Measurements from ENCODE around the gene RPS3. TPM values are rescaled to one million over a fixed set of nuclear protein-coding genes. Genes with fewer than 3 reads are reported as not detected.

The RPS3 gene
- total and polyA plus RNA-seq, 2 of the 13 experiments (the other 11 are each of a cell fraction or from before 2014, with no cell fraction given) = 2,143 to 3,616 TPM

GRCh38 chr11:75351791-75352587, 47.3 kb upstream of the RPS3 start (continued):
- no peak for TF ChIP-seq PTBP1 (IDR thresholded peaks at IDR 0.05; ENCODE audit: low read depth, low read length, poor library complexity, severe bottlenecking)
- peak; percentile 91; the same call in 1 of the 2 replicates for TF ChIP-seq ZNF292 (CRISPR knock-in tag; IDR thresholded peaks at IDR 0.05; ENCODE audit: borderline replicate concordance, low read depth)
- TF ChIP-seq ARID2 (CRISPR knock-in tag; IDR thresholded peaks at IDR 0.05; ENCODE audit: borderline replicate concordance) = 0 out of 2 replicates have a peak, but pooled peaks have one; percentile 13
- TF ChIP-seq ZNF703 (CRISPR knock-in tag; IDR thresholded peaks at IDR 0.05; ENCODE audit: borderline replicate concordance) = no peak
- no peak for TF ChIP-seq ZNF709 (CRISPR knock-in tag; IDR thresholded peaks at IDR 0.05)
- TF ChIP-seq MBD4 (IDR thresholded peaks at IDR 0.05; ENCODE audit: borderline replicate concordance, low read length) = no peak
- no peak for TF ChIP-seq ZSCAN12 (CRISPR knock-in tag; IDR thresholded peaks at IDR 0.05)
- TF ChIP-seq SP5 (CRISPR knock-in tag; IDR thresholded peaks at IDR 0.05; ENCODE audit: borderline replicate concordance, low read depth) = peak; percentile 98
- TF ChIP-seq ZNF781 (CRISPR knock-in tag; IDR thresholded peaks at IDR 0.05; ENCODE audit: borderline replicate concordance, not compliant biosample characterization) = peak; percentile 25
- no peak for TF ChIP-seq ZNF17 (CRISPR knock-in tag; IDR thresholded peaks at IDR 0.05)
- peak; percentile 70 for TF ChIP-seq ZNF589 (CRISPR knock-in tag; conservative IDR thresholded peaks at IDR 0.05)
- peak; percentile 80 for TF ChIP-seq ELF1 (CRISPR knock-in tag; IDR thresholded peaks at IDR 0.05)
- no peak for TF ChIP-seq ZBTB40 (IDR thresholded peaks at IDR 0.05)
- peak; percentile 75 for TF ChIP-seq ZBTB40 (CRISPR knock-in tag; IDR thresholded peaks at IDR 0.05)
- peak; percentile 72; the same call in 1 of the 2 replicates for TF ChIP-seq SMAD1 (CRISPR knock-in tag; IDR thresholded peaks at IDR 0.05; ENCODE audit: borderline replicate concordance, low read depth)
- TF ChIP-seq ZNF362 (CRISPR knock-in tag; IDR thresholded peaks at IDR 0.05; ENCODE audit: borderline replicate concordance) = peak; percentile 29; the same call in 1 of the 2 replicates
- peak; percentile 70 for TF ChIP-seq ZNF18 (CRISPR knock-in tag; IDR thresholded peaks at IDR 0.05; ENCODE audit: insufficient replicate concordance)

Measured in HepG2 (cell line).